Fibroblast of lung (primary cell): ENCODE data around the gene ZNHIT2. TPM values are rescaled to one million over a fixed set of nuclear protein-coding genes. Genes with fewer than 3 reads are reported as not detected.
A peak's percentile ranks its signal among the peaks of the same experiment; 100 is the strongest.

Experiments
- DNase-seq, 2 donors: peaks; one replicate each; pipeline versions ENCODE4 v3.0.0 to v3.0.0-alpha.2; 2010; ENCODE audit warnings: low read depth in 2 of 2
- H2AFZ ChIP-seq: 2 replicates; pipeline ENCODE4 v1.5.1; 2012; ENCODE audit warnings: low read length, control low read depth, inconsistent platforms
- H3K27ac ChIP-seq: 2 replicates; pipeline ENCODE4 v1.5.1; 2011; ENCODE audit warnings: low read length, control low read depth; ENCODE audit not compliant: insufficient read depth
- H3K27me3 ChIP-seq: 2 replicates; pipeline ENCODE4 v1.5.1; 2011; ENCODE audit warnings: mild to moderate bottlenecking, low read length; ENCODE audit not compliant: control insufficient read depth, insufficient read depth
- H3K36me3 ChIP-seq: 2 replicates; pipeline ENCODE4 v1.5.1; 2011; ENCODE audit warnings: low read length; ENCODE audit not compliant: control insufficient read depth, insufficient read depth
- H3K4me1 ChIP-seq: 2 replicates; pipeline ENCODE4 v1.5.1; 2011; ENCODE audit warnings: low read length; ENCODE audit not compliant: control insufficient read depth, insufficient read depth; ENCODE audit errors: extremely low read depth
- H3K4me2 ChIP-seq: 2 replicates; pipeline ENCODE4 v1.5.1; 2011; ENCODE audit warnings: low read length, control low read depth; ENCODE audit not compliant: insufficient read depth; ENCODE audit errors: extremely low read depth
- H3K4me3 ChIP-seq, 4 experiments: fragments of 200-600 bp in 1 of 4; sonication (generic) in 1 of 4; replicated peaks in 1 of 4; 2 replicates each; pipeline ENCODE4 v1.5.1; 2011 to 2016; ENCODE audit warnings: low read length in 4 of 4, low read depth in 3 of 4, mild to moderate bottlenecking in 3 of 4, control low read depth in 2 of 4, inconsistent platforms in 1 of 4, mixed read lengths in 1 of 4; ENCODE audit not compliant: insufficient read depth in 1 of 4; ENCODE audit errors: control extremely low read depth in 1 of 4
- H3K79me2 ChIP-seq: 2 replicates; pipeline ENCODE4 v1.5.1; 2012; ENCODE audit warnings: mild to moderate bottlenecking, low read length, inconsistent platforms; ENCODE audit not compliant: control insufficient read depth, insufficient read depth
- H3K9ac ChIP-seq: 2 replicates; pipeline ENCODE4 v1.5.1; 2011; ENCODE audit warnings: mild to moderate bottlenecking, low read length, control low read depth; ENCODE audit not compliant: insufficient read depth
- H3K9me3 ChIP-seq: 2 replicates; pipeline ENCODE4 v1.5.1; 2012; ENCODE audit warnings: low read depth, low read length; ENCODE audit not compliant: control insufficient read depth, insufficient read depth
- H4K20me1 ChIP-seq: 2 replicates; pipeline ENCODE4 v1.5.1; 2011; ENCODE audit warnings: low read length; ENCODE audit not compliant: control insufficient read depth, insufficient read depth; ENCODE audit errors: extremely low read depth
- EZH2 ChIP-seq: IDR thresholded peaks from 2 replicates; pipeline ENCODE4 v1.5.1; 2012; ENCODE audit warnings: low read length, control low read depth, mild to moderate bottlenecking; ENCODE audit errors: missing control alignments
- polyA plus RNA-seq, 2 donors: library from polyadenylated mRNA; depleted of rRNA in 1 of 2; stranded (reverse) in 1 of 2; unstranded in 1 of 2; fragments of >200 nt; gene quantifications; 2 replicates each; pipeline ENCODE4 v1.2.1, GENCODE V29; 2011 to 2012; ENCODE audit warnings: missing spikeins in 1 of 2
- total RNA-seq: library from RNA; depleted of rRNA; stranded (reverse); fragments of >200 nt; gene quantifications from 2 replicates; pipeline ENCODE4 v1.2.1, GENCODE V29; 2014
- TF ChIP-seq, protein P1 (sequence below), 2 donors: IDR thresholded peaks in 1 of 2; conservative IDR thresholded peaks in 1 of 2; 1 replicate in 1 of 2; 2 replicates in 1 of 2; pipeline ENCODE4 v1.5.1; 2011 to 2012; ENCODE audit warnings: low read length in 2 of 2, control low read depth in 1 of 2, inconsistent platforms in 1 of 2, low read depth in 1 of 2, mild to moderate bottlenecking in 1 of 2

The ZNHIT2 gene
- total and polyA plus RNA-seq, 2 donors (not counting 1 experiment from before 2014, with no cell fraction given): 1.4 to 13.2 TPM

DNA sequence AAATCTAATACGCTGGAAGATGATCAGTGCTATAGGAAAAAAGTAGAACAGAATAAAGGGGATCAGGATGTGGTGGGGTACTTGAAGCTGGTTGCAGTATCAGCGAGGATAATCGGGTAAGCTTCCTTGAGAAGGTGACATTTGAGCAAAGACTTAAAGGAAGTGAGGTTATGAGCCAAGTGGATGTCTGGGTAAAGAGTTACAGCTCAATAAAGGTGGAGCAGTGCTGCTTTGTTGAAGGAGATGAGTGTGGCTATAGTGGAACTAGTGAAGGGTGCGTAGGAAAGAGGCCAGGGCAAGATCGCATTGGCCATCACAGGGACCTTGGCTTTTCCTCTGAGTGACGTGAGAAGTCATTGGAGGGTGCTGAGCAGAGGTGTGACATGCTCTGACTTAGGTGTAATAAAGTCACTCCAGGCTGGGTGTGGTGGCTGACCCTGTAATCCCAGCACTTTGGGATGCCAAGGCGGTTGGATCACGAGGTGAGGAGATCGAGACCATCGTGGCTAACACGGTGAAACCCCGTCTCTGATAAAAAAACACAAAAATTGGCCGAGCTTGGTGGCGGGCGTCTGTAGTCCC lies 19.1 kb upstream of the ZNHIT2 start:
- Histone ChIP-seq H3K4me2 (no peak overlapping the region), H3K27me3 (peaks cover 5% of the 10 kb centered on the region), H4K20me1 (no peaks in the 10 kb centered on the region), H3K36me3 (peaks cover 8% of the 10 kb centered on the region), H2AFZ (no peak overlapping the region), H3K79me2 (peaks cover 23% of the 10 kb centered on the region), H3K9ac (no peak overlapping the region), H3K27ac (no peak overlapping the region), H3K4me3 (no peak overlapping the region), H3K9me3 (no peaks in the 10 kb centered on the region), H3K4me1 (peaks cover 10% of the 10 kb centered on the region)
- TF ChIP-seq EZH2: no peak
- TF ChIP-seq, protein P1, sequence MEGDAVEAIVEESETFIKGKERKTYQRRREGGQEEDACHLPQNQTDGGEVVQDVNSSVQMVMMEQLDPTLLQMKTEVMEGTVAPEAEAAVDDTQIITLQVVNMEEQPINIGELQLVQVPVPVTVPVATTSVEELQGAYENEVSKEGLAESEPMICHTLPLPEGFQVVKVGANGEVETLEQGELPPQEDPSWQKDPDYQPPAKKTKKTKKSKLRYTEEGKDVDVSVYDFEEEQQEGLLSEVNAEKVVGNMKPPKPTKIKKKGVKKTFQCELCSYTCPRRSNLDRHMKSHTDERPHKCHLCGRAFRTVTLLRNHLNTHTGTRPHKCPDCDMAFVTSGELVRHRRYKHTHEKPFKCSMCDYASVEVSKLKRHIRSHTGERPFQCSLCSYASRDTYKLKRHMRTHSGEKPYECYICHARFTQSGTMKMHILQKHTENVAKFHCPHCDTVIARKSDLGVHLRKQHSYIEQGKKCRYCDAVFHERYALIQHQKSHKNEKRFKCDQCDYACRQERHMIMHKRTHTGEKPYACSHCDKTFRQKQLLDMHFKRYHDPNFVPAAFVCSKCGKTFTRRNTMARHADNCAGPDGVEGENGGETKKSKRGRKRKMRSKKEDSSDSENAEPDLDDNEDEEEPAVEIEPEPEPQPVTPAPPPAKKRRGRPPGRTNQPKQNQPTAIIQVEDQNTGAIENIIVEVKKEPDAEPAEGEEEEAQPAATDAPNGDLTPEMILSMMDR (conservative IDR thresholded peaks at IDR 0.05 in 1 of 2, IDR thresholded peaks at IDR 0.05 in 1 of 2; ENCODE audit: low read depth in 1 of 2, low read length in 2 of 2): no peak
- DNase-seq: no peak

DNA sequence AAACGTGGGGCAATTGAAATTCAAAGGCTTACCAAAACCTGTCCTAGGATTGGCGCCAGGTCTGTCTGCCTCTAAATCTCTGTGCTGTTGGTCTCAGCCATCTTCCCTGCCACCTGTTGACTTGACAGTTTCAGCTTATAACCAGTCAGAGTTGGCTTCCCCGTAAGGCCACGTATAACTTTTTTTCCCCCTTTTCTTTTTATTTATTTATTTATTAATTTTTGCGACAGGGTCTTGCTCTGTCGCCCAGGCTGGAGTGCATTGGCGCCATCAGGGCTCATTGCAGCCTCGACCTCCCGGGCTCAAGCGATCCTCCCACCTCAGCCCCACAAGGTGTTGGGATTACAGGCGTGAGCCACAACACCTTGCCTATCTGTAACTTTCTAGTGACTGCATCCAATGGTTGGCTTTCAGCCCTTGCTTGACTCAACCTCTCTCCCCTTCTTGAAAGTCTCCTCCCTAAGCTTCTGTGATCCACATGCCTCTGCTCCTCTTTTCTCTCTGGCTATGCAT lies 18.2 kb upstream of the ZNHIT2 start:
- H3K4me2 ChIP-seq: peak overlapping the region; percentile 100
- no peak overlapping the region for H2AFZ ChIP-seq
- TF ChIP-seq, protein P1 (conservative IDR thresholded peaks at IDR 0.05 in 1 of 2, IDR thresholded peaks at IDR 0.05 in 1 of 2; ENCODE audit: low read depth in 1 of 2, low read length in 2 of 2): no peak
- no peak for TF ChIP-seq EZH2
- H3K9me3 ChIP-seq: no peaks in the 10 kb centered on the region
- H3K79me2 ChIP-seq: peaks cover 25% of the 10 kb centered on the region
- H3K27me3 ChIP-seq: peaks cover 4% of the 10 kb centered on the region
- peak overlapping the region; percentile 51 for H3K9ac ChIP-seq
- peaks cover 17% of the 10 kb centered on the region for H3K36me3 ChIP-seq
- H3K4me3 ChIP-seq: peak overlapping the region; percentile 78 to 95 (median 86)
- no peak for DNase-seq
- peaks cover 10% of the 10 kb centered on the region for H3K4me1 ChIP-seq
- H4K20me1 ChIP-seq: no peaks in the 10 kb centered on the region
- peak overlapping the region; percentile 95 for H3K27ac ChIP-seq

DNA sequence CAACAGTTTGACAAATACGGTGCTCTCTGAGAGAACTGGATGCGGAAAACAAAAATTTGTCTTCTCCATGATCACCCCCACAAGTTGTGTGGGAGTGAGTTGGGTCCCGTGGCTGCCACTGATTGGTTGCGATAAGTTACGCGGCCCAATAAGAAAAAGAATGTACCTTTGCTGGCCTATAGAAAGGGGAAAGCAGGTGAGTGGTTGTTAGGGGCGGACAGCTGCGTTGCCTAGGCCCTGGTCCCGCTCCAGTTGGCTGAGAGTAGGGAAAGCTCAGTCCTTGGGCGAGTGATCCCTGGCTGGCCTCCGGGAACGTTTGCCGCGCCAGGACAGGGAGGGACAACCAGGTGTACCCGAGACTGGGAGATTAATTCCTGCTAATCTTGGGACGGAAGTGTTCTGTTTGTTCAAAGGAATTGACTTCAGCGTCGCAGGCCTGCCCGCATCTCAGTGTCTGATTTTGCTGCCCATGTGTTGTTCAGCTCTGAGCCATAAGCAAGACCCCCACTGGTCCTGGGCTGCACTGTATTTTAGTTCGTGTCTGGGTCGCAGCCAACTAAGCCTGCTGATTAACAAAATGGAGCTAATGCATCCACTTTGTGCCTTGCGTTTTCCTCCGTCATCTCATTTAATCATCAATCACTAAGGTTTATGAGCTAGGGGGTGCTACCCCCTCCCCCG lies 17.6 kb upstream of the ZNHIT2 start:
- peak overlapping the region; percentile 95 for H3K27ac ChIP-seq
- H2AFZ ChIP-seq: peak overlapping the region; percentile 82
- H3K79me2 ChIP-seq: peaks cover 25% of the 10 kb centered on the region
- peak overlapping the region; percentile 86 for H3K9ac ChIP-seq
- peak overlapping the region; percentile 100 for H3K4me2 ChIP-seq
- H3K36me3 ChIP-seq: peaks cover 18% of the 10 kb centered on the region
- no peaks in the 10 kb centered on the region for H3K9me3 ChIP-seq
- DNase-seq: peak; percentile 95 to 99
- no peaks in the 10 kb centered on the region for H4K20me1 ChIP-seq
- H3K27me3 ChIP-seq: no peaks in the 10 kb centered on the region
- H3K4me3 ChIP-seq: peak overlapping the region; percentile 78 to 95 (median 86)
- no peak for TF ChIP-seq EZH2
- TF ChIP-seq, protein P1 (conservative IDR thresholded peaks at IDR 0.05 in 1 of 2, IDR thresholded peaks at IDR 0.05 in 1 of 2; ENCODE audit: low read depth in 1 of 2, low read length in 2 of 2): no peak
- peaks cover 10% of the 10 kb centered on the region for H3K4me1 ChIP-seq
